Ishikawa (cell line): Measurements from ENCODE around the gene AP3D1.

Source experiments
- EP300 ChIP-seq: IDR thresholded peaks from 2 replicates; pipeline ENCODE4 v1.6.1; 2012; ENCODE audit warnings: borderline replicate concordance
- REST ChIP-seq: IDR thresholded peaks from 2 replicates; pipeline ENCODE4 v1.6.1; 2012; ENCODE audit warnings: low read depth, mild to moderate bottlenecking

GRCh38 chr19:2187159-2187558, 35.8 kb upstream of the AP3D1 start:
- TF ChIP-seq REST (no peak), EP300 (no peak)
